Inflammatory macrophage (primary cell): ENCODE results near the gene TFB2M.
A peak's percentile ranks its signal among the peaks of the same experiment; 100 is the strongest.

ENCODE experiments used
- DNase-seq, 2 donors: peaks; one replicate each; pipeline ENCODE4 v3.0.0-alpha.2; 2020 to 2022

TFB2M gene

GRCh38 chr1:246512635-246513034 lies 53.4 kb downstream of the TFB2M start:
- no peak for DNase-seq

GRCh38 chr1:246512230-246512629 lies 53.8 kb downstream of the TFB2M start:
- DNase-seq: no peak

- DNase-seq: no peak
Observed at GRCh38 chr1:246511203-246511602, 54.9 kb downstream of the TFB2M start.

- DNase-seq: no peak
Observed at GRCh38 chr1:246510147-246511030, 55.7 kb downstream of the TFB2M start.

GRCh38 chr1:246508897-246509688 lies 57.0 kb downstream of the TFB2M start:
- no peak for DNase-seq

GRCh38 chr1:246506674-246507481 lies 59.2 kb downstream of the TFB2M start, which contains the start of gene SMYD3:
TSS of gene SMYD3 (minus strand) at chr1:246507279.
- peak; percentile 72 to 83 for DNase-seq

GRCh38 chr1:246506367-246506673 lies 59.7 kb downstream of the TFB2M start:
- DNase-seq: no peak

- no peak for DNase-seq
Observed at GRCh38 chr1:246503341-246503740, 62.7 kb downstream of the TFB2M start.

- peak; percentile 54 to 82 for DNase-seq
Observed at GRCh38 chr1:246497331-246497915, 68.6 kb downstream of the TFB2M start.

- DNase-seq: peak; percentile 44 to 49
Observed at GRCh38 chr1:246492611-246493245, 73.3 kb downstream of the TFB2M start.

GRCh38 chr1:246491551-246492053 lies 74.5 kb downstream of the TFB2M start:
- no peak for DNase-seq
